ENCODE data around the gene CDCA7.

- TF ChIP-seq CTCF (IDR thresholded peaks at IDR 0.05; ENCODE audit: low read length) (no peak), EZH2 (optimal IDR thresholded peaks at IDR 0.05; ENCODE audit: low read depth, low read length) (no peak)
Measured at GRCh38 chr2:173346035-173346434, 8.6 kb upstream of the CDCA7 start.

All from MM.1S (cell line).